SK-N-SH treated with all-trans-retinoic acid at 6 μM for 48 hours (cell line): ENCODE data around the gene PEAR1.

Experiments used
- ATAC-seq: fragments of 200-7000 bp; cut with Tn5 transposase; 3 replicates; pipeline ENCODE4 v1.9.1; 2020; ENCODE audit warnings: mild to moderate bottlenecking, moderate library complexity
- ARNTL ChIP-seq: fragments of 450-650 bp; formaldehyde crosslinking; IDR thresholded peaks from 2 replicates; pipeline ENCODE4 v1.5.0; 2020; ENCODE audit warnings: low read depth, mild to moderate bottlenecking, moderate library complexity, borderline replicate concordance
- BACH2 ChIP-seq: fragments of 250-450 bp; sonication (Bioruptor Pico); IDR thresholded peaks from 2 replicates; pipeline ENCODE4 v1.9.0; 2021; ENCODE audit warnings: mild to moderate bottlenecking, borderline replicate concordance
- CREB5 ChIP-seq: fragments of 250-450 bp; sonication (Bioruptor Pico); IDR thresholded peaks from 2 replicates; pipeline ENCODE4 v1.5.1; 2020; ENCODE audit warnings: low read depth, mild to moderate bottlenecking, moderate library complexity
- CSDC2 ChIP-seq: fragments of 250-450 bp; sonication (Bioruptor Pico); IDR thresholded peaks from 2 replicates; pipeline ENCODE4 v1.5.0; 2020; ENCODE audit warnings: mild to moderate bottlenecking, moderate library complexity
- CSRNP3 ChIP-seq: fragments of 250-450 bp; sonication (Bioruptor Pico); IDR thresholded peaks from 2 replicates; pipeline ENCODE4 v1.5.1; 2021; ENCODE audit warnings: mild to moderate bottlenecking, moderate library complexity
- ESRRG ChIP-seq: fragments of 250-450 bp; sonication (Bioruptor Pico); IDR thresholded peaks from 2 replicates; pipeline ENCODE4 v1.6.1; 2021; ENCODE audit warnings: mild to moderate bottlenecking
- GLIS3 ChIP-seq: fragments of 250-450 bp; sonication (Bioruptor Pico); IDR thresholded peaks from 2 replicates; pipeline ENCODE4 v1.5.0; 2020; ENCODE audit warnings: mild to moderate bottlenecking, moderate library complexity
- ISL1 ChIP-seq: fragments of 250-450 bp; sonication (Bioruptor Pico); IDR thresholded peaks from 2 replicates; pipeline ENCODE4 v2.1.2; 2022; ENCODE audit warnings: mild to moderate bottlenecking, moderate library complexity
- OSR1 ChIP-seq: fragments of 250-450 bp; sonication (Bioruptor Pico); IDR thresholded peaks from 2 replicates; pipeline ENCODE4 v1.8.0; 2022; ENCODE audit warnings: moderate library complexity, mild to moderate bottlenecking, inconsistent platforms
- PATZ1 ChIP-seq: fragments of 250-450 bp; sonication (Bioruptor Pico); IDR thresholded peaks from 2 replicates; pipeline ENCODE4 v1.8.0; 2020; ENCODE audit warnings: mild to moderate bottlenecking, moderate library complexity, borderline replicate concordance
- POU6F1 ChIP-seq: fragments of 250-450 bp; sonication (Bioruptor Pico); IDR thresholded peaks from 2 replicates; pipeline ENCODE4 v1.8.0; 2021; ENCODE audit warnings: low read depth, mild to moderate bottlenecking, moderate library complexity, borderline replicate concordance
- PPARA ChIP-seq: fragments of 250-450 bp; sonication (Bioruptor Pico); IDR thresholded peaks from 2 replicates; pipeline ENCODE4 v1.5.0; 2020; ENCODE audit warnings: mild to moderate bottlenecking, borderline replicate concordance
- RARB ChIP-seq: fragments of 250-450 bp; sonication (Bioruptor Pico); IDR thresholded peaks from 2 replicates; pipeline ENCODE4 v1.8.0; 2021; ENCODE audit warnings: mild to moderate bottlenecking, moderate library complexity
- SNAI2 ChIP-seq: fragments of 250-450 bp; sonication (Bioruptor Pico); IDR thresholded peaks from 2 replicates; pipeline ENCODE4 v1.5.0; 2020; ENCODE audit warnings: mild to moderate bottlenecking, moderate library complexity
- TCF4 ChIP-seq: fragments of 250-450 bp; sonication (Bioruptor Pico); IDR thresholded peaks from 2 replicates; pipeline ENCODE4 v1.8.0; 2021; ENCODE audit warnings: mild to moderate bottlenecking, moderate library complexity, borderline replicate concordance
- TOX ChIP-seq: fragments of 250-450 bp; sonication (Bioruptor Pico); IDR thresholded peaks from 2 replicates; pipeline ENCODE4 v1.8.0; 2021; ENCODE audit warnings: mild to moderate bottlenecking, moderate library complexity, borderline replicate concordance
- TSHZ2 ChIP-seq: fragments of 250-450 bp; sonication (Bioruptor Pico); IDR thresholded peaks from 2 replicates; pipeline ENCODE4 v1.5.0; 2020; ENCODE audit warnings: mild to moderate bottlenecking, moderate library complexity
- ZC3H10 ChIP-seq: fragments of 250-450 bp; sonication (Bioruptor Pico); IDR thresholded peaks from 2 replicates; pipeline ENCODE4 v1.5.1; 2021; ENCODE audit warnings: mild to moderate bottlenecking, moderate library complexity
- ZFP3 ChIP-seq: fragments of 250-450 bp; sonication (Bioruptor Pico); IDR thresholded peaks from 2 replicates; pipeline ENCODE4 v1.5.0; 2020; ENCODE audit warnings: mild to moderate bottlenecking, moderate library complexity
- ZFP30 ChIP-seq: fragments of 450-650 bp; formaldehyde crosslinking; IDR thresholded peaks from 2 replicates; pipeline ENCODE4 v1.5.0; 2022; ENCODE audit warnings: mild to moderate bottlenecking, moderate library complexity
- ZNF70 ChIP-seq: fragments of 450-650 bp; formaldehyde crosslinking; IDR thresholded peaks from 2 replicates; pipeline ENCODE4 v1.5.0; 2020; ENCODE audit warnings: mild to moderate bottlenecking, moderate library complexity
- ZNF8 ChIP-seq: fragments of 450-650 bp; formaldehyde crosslinking; IDR thresholded peaks from 2 replicates; pipeline ENCODE4 v1.5.0; 2020; ENCODE audit warnings: mild to moderate bottlenecking, moderate library complexity

Gene PEAR1

GRCh38 chr1:156928043-156928602, 34.6 kb downstream of the PEAR1 start:
- TF ChIP-seq CSRNP3 (no peak), ZC3H10 (CRISPR knock-in tag) (no peak), SNAI2 (CRISPR knock-in tag) (no peak)
- ATAC-seq, result peak; percentile 61

GRCh38 chr1:156929596-156930238, 36.2 kb downstream of the PEAR1 start:
- TF ChIP-seq PATZ1 (CRISPR knock-in tag) (no peak), CREB5 (CRISPR knock-in tag) (no peak), TCF4 (CRISPR knock-in tag) (no peak), ESRRG (no peak), ZC3H10 (CRISPR knock-in tag) (no peak), OSR1 (CRISPR knock-in tag) (no peak), ZNF8 (CRISPR knock-in tag) (no peak), ZNF70 (CRISPR knock-in tag) (no peak), ZFP30 (CRISPR knock-in tag) (no peak), POU6F1 (CRISPR knock-in tag) (no peak), ZFP3 (CRISPR knock-in tag) (no peak), ISL1 (no peak), RARB (CRISPR knock-in tag) (no peak), GLIS3 (CRISPR knock-in tag) (no peak), TSHZ2 (CRISPR knock-in tag) (no peak), SNAI2 (CRISPR knock-in tag) (no peak), CSRNP3 (no peak), CSDC2 (CRISPR knock-in tag) (no peak)
- no peak for ATAC-seq

- ATAC-seq, result no peak
- TF ChIP-seq TOX, result no peak
- TF ChIP-seq PPARA (CRISPR knock-in tag), result no peak
- no peak for TF ChIP-seq SNAI2 (CRISPR knock-in tag)
- TF ChIP-seq ZNF70 (CRISPR knock-in tag), result no peak
- no peak for TF ChIP-seq OSR1 (CRISPR knock-in tag)
- TF ChIP-seq ZFP30 (CRISPR knock-in tag), result no peak
- TF ChIP-seq TCF4 (CRISPR knock-in tag), result no peak
- no peak for TF ChIP-seq GLIS3 (CRISPR knock-in tag)
- no peak for TF ChIP-seq CSDC2 (CRISPR knock-in tag)
- no peak for TF ChIP-seq ZNF8 (CRISPR knock-in tag)
- TF ChIP-seq BACH2, result no peak
- no peak for TF ChIP-seq ISL1
- TF ChIP-seq CREB5 (CRISPR knock-in tag), result no peak
- no peak for TF ChIP-seq ESRRG
- no peak for TF ChIP-seq ARNTL
Observed at GRCh38 chr1:156930483-156930882, 37.0 kb downstream of the PEAR1 start.
